BJ (cell line): ENCODE results near the gene CACNA2D4. TPM values are rescaled to one million over a fixed set of nuclear protein-coding genes. Genes with fewer than 3 reads are reported as not detected.

Source experiments
- CTCF ChIA-PET: fragments of 350-600 bp; formaldehyde crosslinking; extraction: SDS; loops from one replicate; lab custom pipeline; 2021; ENCODE audit warnings: antibody characterized with exemption, inconsistent platforms; lab: Yijun Ruan, JAX
- POLR2A ChIA-PET: fragments of 300-600 bp; sonication (Branson Sonifier 250); formaldehyde crosslinking; extraction: SDS; loops from one replicate; lab custom pipeline; 2021; ENCODE audit warnings: antibody characterized with exemption; lab: Charles Lee
- DNase-seq: peaks from one replicate; pipeline ENCODE4 v3.0.0-alpha.2; 2011; ENCODE audit warnings: low read depth
- H3K27me3 ChIP-seq: 2 replicates; pipeline ENCODE4 v1.6.0; 2011; ENCODE audit warnings: low read length; ENCODE audit not compliant: control insufficient read depth, insufficient read depth
- H3K36me3 ChIP-seq: 2 replicates; pipeline ENCODE4 v1.5.1; 2011; ENCODE audit warnings: low read length; ENCODE audit not compliant: control insufficient read depth, insufficient read depth
- H3K4me3 ChIP-seq: 2 replicates; pipeline ENCODE4 v1.5.1; 2011; ENCODE audit warnings: low read depth, mild to moderate bottlenecking, control low read depth, low read length
- polyA plus RNA-seq: library from polyadenylated mRNA; depleted of rRNA; stranded (reverse); fragments of >200 nt; gene quantifications from 2 replicates; pipeline ENCODE4 v1.2.3, GENCODE V29; 2011
- TF ChIP-seq, protein P1 (sequence below): IDR thresholded peaks from 2 replicates; pipeline ENCODE4 v1.5.1; 2011; ENCODE audit warnings: low read depth, mild to moderate bottlenecking, control low read depth, inconsistent platforms, low read length, moderate library complexity; ENCODE audit not compliant: insufficient read depth

CACNA2D4 gene
- polyA plus RNA-seq, 1 experiment, result 0.39 TPM

- Histone ChIP-seq H3K4me3 (no peak overlapping the region), H3K36me3 (no peaks in the 10 kb centered on the region), H3K27me3 (no peaks in the 10 kb centered on the region)
- TF ChIP-seq, protein P1, sequence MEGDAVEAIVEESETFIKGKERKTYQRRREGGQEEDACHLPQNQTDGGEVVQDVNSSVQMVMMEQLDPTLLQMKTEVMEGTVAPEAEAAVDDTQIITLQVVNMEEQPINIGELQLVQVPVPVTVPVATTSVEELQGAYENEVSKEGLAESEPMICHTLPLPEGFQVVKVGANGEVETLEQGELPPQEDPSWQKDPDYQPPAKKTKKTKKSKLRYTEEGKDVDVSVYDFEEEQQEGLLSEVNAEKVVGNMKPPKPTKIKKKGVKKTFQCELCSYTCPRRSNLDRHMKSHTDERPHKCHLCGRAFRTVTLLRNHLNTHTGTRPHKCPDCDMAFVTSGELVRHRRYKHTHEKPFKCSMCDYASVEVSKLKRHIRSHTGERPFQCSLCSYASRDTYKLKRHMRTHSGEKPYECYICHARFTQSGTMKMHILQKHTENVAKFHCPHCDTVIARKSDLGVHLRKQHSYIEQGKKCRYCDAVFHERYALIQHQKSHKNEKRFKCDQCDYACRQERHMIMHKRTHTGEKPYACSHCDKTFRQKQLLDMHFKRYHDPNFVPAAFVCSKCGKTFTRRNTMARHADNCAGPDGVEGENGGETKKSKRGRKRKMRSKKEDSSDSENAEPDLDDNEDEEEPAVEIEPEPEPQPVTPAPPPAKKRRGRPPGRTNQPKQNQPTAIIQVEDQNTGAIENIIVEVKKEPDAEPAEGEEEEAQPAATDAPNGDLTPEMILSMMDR, result no peak
- DNase-seq, result no peak
- POLR2A ChIA-PET, result no interaction called here
- CTCF ChIA-PET, result interaction anchor here (0.9 to 7.0 kb wide), 11 partner anchors 10 to 786 kb away, joined by 3 to 78 read pairs (median 5); no protein-coding TSS in a partner anchor
Measured at GRCh38 chr12:1794440-1795090, 123.9 kb downstream of the CACNA2D4 start.

DNA sequence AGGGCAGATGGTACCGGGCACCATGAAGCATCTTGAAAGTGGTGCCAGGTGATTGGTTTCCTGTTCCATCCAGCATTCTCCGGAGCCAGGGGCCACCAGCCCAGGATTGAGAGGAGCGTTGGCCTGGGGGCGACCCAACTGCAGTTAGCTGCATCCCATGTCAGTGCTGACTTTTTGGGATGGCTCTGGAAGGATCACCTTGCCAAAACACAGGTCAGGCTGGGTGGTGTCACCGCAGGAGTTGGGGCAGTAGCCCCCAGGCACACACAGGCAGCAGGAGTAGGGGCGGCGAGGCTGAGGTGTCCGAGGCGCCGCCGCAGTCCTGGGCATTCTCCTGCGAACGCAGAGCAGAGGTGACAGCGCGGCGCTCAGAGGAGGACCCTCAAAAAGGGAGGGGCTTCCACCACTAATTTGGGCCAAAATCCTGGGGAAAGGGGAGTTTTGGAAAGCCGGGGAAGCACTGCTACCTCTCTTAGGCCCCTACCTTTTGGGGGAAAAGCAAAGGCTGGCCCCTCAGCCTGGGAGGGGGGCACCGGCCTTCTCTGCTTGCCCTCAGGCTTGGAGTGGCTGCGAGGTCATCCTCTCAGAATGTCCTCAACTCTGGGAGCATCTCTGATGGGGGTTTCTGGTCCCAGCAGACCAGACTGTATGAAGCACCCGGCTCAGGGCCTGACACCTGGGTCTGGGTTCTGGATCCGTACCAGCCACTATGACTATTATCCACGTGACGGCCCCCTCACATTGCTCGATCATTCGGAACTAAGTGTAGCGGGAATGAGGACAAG, 124.8 kb downstream of the CACNA2D4 start:
- POLR2A ChIA-PET, result no interaction called here
- DNase-seq, result no peak
- Histone ChIP-seq H3K27me3 (no peaks in the 10 kb centered on the region), H3K36me3 (no peaks in the 10 kb centered on the region), H3K4me3 (no peak overlapping the region)
- CTCF ChIA-PET, result interaction anchor here (3.2 to 12.6 kb wide), 4 partner anchors 137 to 160 kb away, joined by 17 to 242 read pairs (median 70); no protein-coding TSS in a partner anchor
- TF ChIP-seq, protein P1, result no peak

DNA sequence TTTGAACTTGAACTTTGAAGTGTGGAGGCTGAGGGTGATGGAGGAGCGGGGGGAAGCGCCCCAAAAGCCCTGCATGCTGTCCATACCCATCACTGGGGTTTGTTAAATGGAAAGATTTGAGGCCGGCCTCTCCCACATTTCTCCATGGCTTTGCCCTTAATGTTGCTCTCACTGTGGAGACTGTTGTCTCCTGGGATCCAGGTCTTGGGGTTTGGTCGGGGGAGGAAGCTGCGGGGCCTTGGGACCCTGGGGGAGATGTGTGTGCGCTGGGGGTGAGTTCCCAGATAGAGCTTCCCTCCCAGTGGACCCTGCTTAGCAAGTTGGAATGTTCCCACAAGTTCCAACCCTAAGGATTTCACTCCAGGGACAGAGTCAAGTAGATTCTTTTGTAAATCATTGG, 126.0 kb downstream of the CACNA2D4 start:
- Histone ChIP-seq H3K36me3 (peaks cover 3% of the 10 kb centered on the region; the same call in 1 of the 2 replicates), H3K27me3 (no peaks in the 10 kb centered on the region), H3K4me3 (no peak overlapping the region)
- DNase-seq, result no peak
- TF ChIP-seq, protein P1, result no peak
- CTCF ChIA-PET, result interaction anchor here (0.6 to 12.6 kb wide), 6 partner anchors 136 to 992 kb away, joined by 3 to 242 read pairs (median 36); no protein-coding TSS in a partner anchor
- POLR2A ChIA-PET, result no interaction called here

GRCh38 chr12:1791104-1791841, 127.2 kb downstream of the CACNA2D4 start:
- DNase-seq, result no peak
- TF ChIP-seq, protein P1, result peak; percentile 80
- ChIA-PET POLR2A (interaction anchor here (1.1 kb wide), 1 partner anchor 138 kb away, joined by 13 read pairs; no protein-coding TSS in a partner anchor), CTCF (interaction anchor here (0.6 to 12.6 kb wide), 28 partner anchors 9 to 806 kb away, joined by 3 to 242 read pairs (median 4); partner anchors contain the start of gene ADIPOR2)
- peaks cover 3% of the 10 kb centered on the region; the same call in 1 of the 2 replicates for H3K36me3 ChIP-seq
- H3K4me3 ChIP-seq, result no peak overlapping the region
- H3K27me3 ChIP-seq, result no peaks in the 10 kb centered on the region
